GM12865 (cell line): ENCODE measurements around the gene GSTK1.

Experiments
- DNase-seq: peaks from one replicate; pipeline ENCODE4 v3.0.0; 2010; ENCODE audit warnings: low read depth
- H3K4me3 ChIP-seq: 2 replicates; pipeline ENCODE4 v1.5.1; 2011; ENCODE audit warnings: mild to moderate bottlenecking, low read depth, low read length, control low read depth
- TF ChIP-seq, protein P1 (sequence below): IDR thresholded peaks from 2 replicates; pipeline ENCODE4 v1.5.1; 2011; ENCODE audit warnings: low read length, control low read depth, low read depth, inconsistent platforms; ENCODE audit not compliant: insufficient read depth; ENCODE audit errors: missing control alignments

GSTK1 gene

DNA sequence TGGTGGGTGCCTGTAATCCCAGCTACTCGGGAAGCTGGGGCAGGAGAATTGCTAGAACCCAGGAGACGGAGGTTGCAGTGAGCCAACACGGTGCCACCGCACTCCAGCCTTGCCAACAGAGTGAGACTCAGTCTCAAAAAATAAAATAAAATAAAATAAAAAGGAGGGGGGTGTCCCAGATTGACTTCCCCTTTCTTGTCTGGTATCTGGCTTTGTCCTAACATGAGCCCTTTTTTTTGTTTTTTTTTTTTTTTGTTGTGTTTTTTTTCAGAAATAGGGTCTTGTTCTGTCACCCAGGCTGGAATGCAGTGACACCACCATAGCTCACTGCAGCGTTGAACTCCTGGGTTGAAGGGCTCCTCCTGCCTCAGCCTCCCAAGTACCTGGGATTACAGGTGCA lies 29.6 kb downstream of the GSTK1 start:
- no peak overlapping the region for H3K4me3 ChIP-seq
- DNase-seq: no peak
- TF ChIP-seq, protein P1, sequence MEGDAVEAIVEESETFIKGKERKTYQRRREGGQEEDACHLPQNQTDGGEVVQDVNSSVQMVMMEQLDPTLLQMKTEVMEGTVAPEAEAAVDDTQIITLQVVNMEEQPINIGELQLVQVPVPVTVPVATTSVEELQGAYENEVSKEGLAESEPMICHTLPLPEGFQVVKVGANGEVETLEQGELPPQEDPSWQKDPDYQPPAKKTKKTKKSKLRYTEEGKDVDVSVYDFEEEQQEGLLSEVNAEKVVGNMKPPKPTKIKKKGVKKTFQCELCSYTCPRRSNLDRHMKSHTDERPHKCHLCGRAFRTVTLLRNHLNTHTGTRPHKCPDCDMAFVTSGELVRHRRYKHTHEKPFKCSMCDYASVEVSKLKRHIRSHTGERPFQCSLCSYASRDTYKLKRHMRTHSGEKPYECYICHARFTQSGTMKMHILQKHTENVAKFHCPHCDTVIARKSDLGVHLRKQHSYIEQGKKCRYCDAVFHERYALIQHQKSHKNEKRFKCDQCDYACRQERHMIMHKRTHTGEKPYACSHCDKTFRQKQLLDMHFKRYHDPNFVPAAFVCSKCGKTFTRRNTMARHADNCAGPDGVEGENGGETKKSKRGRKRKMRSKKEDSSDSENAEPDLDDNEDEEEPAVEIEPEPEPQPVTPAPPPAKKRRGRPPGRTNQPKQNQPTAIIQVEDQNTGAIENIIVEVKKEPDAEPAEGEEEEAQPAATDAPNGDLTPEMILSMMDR: no peak

GRCh38 chr7:143295870-143296269 lies 32.6 kb downstream of the GSTK1 start:
- DNase-seq: no peak
- TF ChIP-seq, protein P1: no peak
- H3K4me3 ChIP-seq: no peak overlapping the region

GRCh38 chr7:143296686-143297085 lies 33.4 kb downstream of the GSTK1 start:
- DNase-seq: no peak
- H3K4me3 ChIP-seq: no peak overlapping the region
- TF ChIP-seq, protein P1: no peak

- no peak for DNase-seq
- TF ChIP-seq, protein P1: no peak
- no peak overlapping the region for H3K4me3 ChIP-seq
Observed at GRCh38 chr7:143299346-143299745, 36.1 kb downstream of the GSTK1 start.

DNA sequence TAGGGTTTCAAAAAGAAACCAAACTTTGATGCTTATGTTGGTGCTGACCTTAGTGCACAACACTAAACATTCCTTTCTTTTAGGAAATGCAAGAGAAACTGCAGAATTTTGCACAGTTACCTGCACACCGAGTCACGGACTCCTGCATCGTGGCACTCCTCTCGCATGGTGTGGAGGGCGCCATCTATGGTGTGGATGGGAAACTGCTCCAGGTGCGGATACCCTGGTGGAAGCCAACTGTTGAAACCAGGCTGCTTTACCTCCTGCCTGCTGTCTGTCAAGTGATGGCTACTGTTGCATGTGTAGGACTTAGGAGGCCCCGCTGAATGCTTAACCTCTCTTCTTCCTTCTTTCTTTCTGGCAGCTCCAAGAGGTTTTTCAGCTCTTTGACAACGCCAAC lies 36.6 kb downstream of the GSTK1 start:
- H3K4me3 ChIP-seq: no peak overlapping the region
- TF ChIP-seq, protein P1: peak; percentile 48
- DNase-seq: peak; percentile 28

- DNase-seq: no peak
- no peak overlapping the region for H3K4me3 ChIP-seq
- TF ChIP-seq, protein P1: no peak
Observed at GRCh38 chr7:143300959-143301935, 38.0 kb downstream of the GSTK1 start.
